Hematopoietic multipotent progenitor cell treated with erythropoietin and hydrocortisone succinate and interleukin-3 and kit ligand, for 15 days (in vitro differentiated cells): Measurements from ENCODE around the gene MYOM1.
"Not testable (repeated sequence)": the region's sequence is repeated elsewhere in the genome, so short reads cannot be mapped to it uniquely, and the experiment has no call there.

Source experiments
- DNase-seq: peaks from one replicate; pipeline ENCODE4 v3.0.0-alpha.2; 2015; ENCODE audit warnings: low spot score

The MYOM1 gene

DNA sequence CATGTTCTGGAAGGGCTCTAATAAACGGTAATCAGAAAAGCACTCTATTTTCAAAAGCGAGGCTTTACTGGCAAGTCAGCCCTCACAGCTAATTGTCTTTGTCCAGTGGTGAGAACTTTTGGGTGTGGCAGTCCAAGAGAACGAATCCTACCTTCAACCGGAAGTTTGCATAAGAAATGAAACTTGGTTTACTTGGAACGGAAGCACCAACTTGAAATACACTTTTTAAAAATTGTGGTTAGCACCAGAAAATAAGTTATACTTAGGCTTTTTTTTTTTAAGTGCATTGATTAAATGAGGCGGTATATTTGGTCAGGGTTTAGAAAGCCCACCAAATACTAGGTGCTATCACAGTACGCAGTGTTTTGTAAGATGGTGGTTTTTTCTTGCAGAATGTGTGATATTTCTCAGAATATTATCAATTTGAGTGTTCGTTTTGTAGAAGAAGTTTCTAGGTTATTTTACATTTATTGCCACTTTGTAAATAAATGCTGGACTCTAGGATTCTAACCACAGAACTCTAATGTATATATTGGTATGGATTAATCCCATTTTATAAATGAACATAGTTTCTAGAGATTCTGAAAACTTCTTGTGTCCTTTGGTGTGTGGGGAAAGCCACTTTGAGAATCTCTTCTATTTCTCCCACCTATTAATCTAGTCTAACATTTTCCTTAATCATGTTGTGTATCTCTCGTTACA, 29.0 kb upstream of the MYOM1 start:
- DNase-seq, result peak; percentile 42

DNA sequence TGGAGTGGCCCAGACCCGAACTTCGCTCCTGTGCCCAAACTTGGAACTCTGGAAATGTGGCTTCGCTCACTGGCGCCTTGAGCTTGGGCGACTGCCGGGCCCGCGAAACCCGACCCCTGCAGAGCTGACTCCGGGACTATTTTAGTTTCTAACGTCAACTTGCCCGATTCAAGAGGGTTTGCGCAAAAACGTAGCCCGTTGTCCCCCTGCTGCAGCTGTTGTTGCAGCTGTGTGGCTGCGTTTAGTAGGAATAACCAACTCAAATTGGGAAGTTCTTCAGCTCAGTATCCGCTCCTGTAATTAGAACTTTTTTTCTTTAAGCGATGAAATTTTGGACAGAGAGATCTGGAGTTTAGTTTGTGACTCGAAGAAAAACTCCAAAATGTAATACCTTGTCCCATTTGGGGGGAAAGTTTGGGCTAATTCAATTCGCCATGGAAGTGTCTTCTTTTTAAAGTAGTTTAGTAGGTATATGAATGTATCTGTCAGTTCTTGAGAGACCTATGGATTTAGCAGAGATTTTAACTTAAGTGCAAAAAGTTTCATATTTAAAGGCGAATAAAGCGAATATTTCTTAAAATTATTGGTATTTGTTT, 28.4 kb upstream of the MYOM1 start:
- DNase-seq, result peak; percentile 17

DNA sequence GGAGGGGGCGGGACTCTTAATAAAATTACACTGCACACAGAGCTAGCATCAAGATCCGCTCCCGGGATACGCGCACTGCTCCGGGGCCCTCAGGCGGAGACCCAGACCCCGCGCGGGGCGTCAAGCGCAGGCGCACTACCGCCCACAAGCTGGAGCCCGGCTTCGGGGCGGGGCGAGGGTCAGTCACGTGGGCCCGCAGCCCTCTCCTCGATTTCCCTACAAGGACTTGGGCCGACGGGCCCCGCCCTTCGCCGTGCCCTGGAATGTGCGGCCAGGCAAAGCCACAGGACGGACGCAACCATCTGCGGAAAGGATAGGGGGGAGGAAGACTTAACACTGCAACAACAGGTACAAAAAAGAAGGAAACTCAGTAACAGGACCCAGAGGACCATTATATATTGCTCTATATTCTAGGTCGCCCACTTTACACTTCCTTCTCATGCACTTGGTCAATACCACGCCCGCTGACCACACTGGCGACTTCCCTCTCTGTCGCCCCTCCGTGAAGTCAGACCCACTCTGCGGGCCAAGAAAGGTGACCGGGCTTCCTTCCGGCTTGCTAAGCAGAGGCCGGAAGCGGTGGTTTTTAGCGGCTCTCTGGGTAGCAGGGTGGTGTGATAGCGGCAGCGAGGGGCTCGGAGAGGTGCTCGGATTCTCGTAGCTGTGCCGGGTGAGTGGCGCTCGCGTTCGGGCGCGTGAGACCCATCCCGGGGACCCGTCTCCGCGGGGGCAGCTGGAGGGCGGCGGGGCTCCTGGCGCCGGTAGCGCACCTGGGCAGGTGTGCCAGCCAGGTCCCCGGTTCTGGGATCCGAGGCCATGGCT, 27.7 kb upstream of the MYOM1 start, which contains the start of gene MYL12A:
Gene MYL12A (plus strand): TSS at position 562 of the 822 bp plus-strand sequence. CDS start 5,447 bp downstream, outside the sequence.
- DNase-seq, result peak; percentile 89

DNA sequence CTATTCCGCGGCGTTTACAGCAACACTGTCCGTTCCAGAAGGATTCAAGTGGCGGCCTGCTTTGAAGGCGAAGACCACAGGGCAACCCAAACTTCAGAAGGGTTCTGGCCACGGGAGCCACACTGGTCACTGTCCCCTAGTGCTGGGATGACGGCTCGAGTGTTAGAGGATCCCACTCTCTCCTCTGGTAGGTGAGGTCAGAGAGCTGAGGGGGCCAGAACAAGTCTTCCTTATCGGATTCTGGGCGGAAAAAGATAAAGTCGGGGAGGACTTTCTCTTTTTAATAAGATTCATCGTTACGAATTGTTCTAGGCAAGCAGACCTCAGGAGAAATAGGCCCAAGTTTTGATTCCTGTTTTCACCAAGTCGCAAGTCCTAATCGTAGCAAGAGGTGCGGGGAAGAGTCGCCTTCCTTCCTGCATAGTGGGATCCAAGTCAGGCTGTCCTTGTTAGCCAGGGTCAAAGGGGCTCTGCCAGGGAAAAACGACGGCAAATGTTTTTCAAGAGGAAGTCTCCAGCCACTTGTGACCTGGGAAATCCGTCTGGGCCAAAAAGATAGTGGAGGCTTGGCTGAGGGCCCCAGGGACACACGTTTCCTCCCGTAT, 27.0 kb upstream of the MYOM1 start:
- peak; percentile 62 for DNase-seq

DNA sequence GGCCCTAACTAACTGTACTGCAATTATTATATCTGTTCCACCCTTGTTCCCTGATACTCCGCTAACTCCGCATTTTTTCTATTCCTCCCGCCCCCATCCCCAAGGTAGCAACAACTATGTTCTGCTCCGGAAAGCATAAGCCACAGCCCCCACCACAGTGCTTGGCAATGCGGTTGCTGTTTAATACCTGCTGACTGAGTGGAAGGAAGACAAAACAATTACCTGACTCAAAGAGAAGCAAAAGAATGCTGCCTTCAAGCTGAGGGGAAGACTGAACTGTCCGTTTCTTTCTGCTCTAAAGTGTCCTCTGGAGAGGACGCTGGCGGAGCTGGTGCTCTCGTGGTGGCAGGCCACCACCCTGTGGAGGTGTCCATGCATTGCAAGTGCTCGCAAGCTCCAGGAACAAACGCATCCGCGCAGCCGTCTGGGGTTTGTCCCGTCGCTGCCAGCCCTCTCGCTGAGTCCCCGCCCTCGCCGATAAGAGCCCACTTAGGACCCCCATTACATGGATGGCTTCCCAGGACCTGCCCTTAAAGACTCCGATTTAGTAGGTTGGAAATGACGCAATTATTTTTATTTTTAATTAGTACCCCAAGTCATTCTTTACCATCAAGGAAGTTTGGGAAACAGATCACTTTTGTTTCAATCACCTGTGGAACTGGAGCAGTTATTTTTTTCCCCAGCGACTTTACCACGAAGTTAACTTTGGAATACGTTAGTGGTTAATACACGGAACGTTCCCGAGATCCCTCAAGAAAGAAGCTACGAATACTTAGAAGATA, 26.3 kb upstream of the MYOM1 start:
- peak; percentile 89 for DNase-seq

- DNase-seq, result no peak
These were observed 25.4 kb upstream of the MYOM1 start for GRCh38 chr18:3245185-3245564.

GRCh38 chr18:3238742-3239141, 19.0 kb upstream of the MYOM1 start:
- no peak for DNase-seq

- DNase-seq, result no peak
These were observed 16.7 kb upstream of the MYOM1 start for GRCh38 chr18:3236470-3236869.

GRCh38 chr18:3235846-3236245, 16.1 kb upstream of the MYOM1 start:
- DNase-seq, result no peak

DNA sequence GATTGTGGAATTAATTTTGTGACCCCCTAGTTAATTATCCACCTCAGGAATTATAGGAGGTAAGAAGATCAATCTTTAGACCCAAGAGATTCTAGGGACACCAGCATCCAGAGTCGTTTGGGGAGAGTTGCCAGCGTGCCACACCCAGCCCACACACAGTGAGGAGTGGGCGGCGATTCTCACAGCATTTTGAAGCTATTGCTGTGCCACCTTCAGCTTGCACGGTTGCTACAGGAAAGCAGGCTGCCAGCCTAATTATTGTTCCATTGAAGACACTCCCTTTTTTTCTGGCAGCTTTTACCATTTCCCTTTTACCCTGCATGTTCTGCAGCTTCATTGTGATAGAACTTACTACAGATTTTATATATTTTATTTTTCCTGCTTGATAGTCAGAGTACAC, 14.7 kb upstream of the MYOM1 start:
- DNase-seq, result no peak

GRCh38 chr18:3233433-3234168, 13.8 kb upstream of the MYOM1 start:
- DNase-seq, result no peak

GRCh38 chr18:3233004-3233403, 13.2 kb upstream of the MYOM1 start:
- no peak for DNase-seq

GRCh38 chr18:3230401-3231334, 10.9 kb upstream of the MYOM1 start:
- no peak for DNase-seq

GRCh38 chr18:3226048-3226447, 6.3 kb upstream of the MYOM1 start:
- DNase-seq, result no peak

- DNase-seq, result no peak
These were observed 5.8 kb upstream of the MYOM1 start for GRCh38 chr18:3225588-3225987.

DNA sequence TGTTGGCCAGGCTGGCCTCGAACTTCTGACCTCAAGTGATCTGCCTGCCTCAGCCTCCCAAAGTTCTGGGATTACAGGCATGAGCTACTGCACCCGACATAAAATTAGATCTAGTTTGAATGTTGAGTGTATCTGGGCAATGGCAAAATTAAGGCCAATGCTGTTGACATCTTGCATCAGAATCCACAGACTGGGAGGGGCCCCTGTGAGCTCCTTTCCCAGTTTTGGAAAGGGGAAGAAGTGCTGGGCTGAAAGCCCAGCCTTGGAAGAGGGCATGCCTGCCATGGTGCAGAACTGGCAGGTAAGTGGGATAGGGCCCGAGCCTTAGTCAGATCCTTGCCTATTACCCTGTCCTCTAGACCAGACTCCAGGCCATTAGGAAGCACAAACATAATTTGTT, 4.5 kb upstream of the MYOM1 start:
- no peak for DNase-seq

GRCh38 chr18:3223356-3223755, 3.6 kb upstream of the MYOM1 start:
- no peak for DNase-seq

- DNase-seq, result no peak
These were observed 1.7 kb upstream of the MYOM1 start for GRCh38 chr18:3221496-3221895.

GRCh38 chr18:3220868-3221267, 1.1 kb upstream of the MYOM1 start:
- DNase-seq, result not testable (repeated sequence)

- no peak for DNase-seq
These were observed 532 bp downstream of the MYOM1 start for GRCh38 chr18:3219241-3219630.
